Measurements from ENCODE around the gene CLCN3.
"Not testable (repeated sequence)": the region's sequence is repeated elsewhere in the genome, so short reads cannot be mapped to it uniquely, and the experiment has no call there.

Gene CLCN3

GRCh38 chr4:169716677-169717076 lies 96.3 kb downstream of the CLCN3 start:
- no peak for DNase-seq

- DNase-seq: no peak
These were observed 100.2 kb downstream of the CLCN3 start for GRCh38 chr4:169720529-169720928.

- DNase-seq: no peak
These were observed 103.0 kb downstream of the CLCN3 start for GRCh38 chr4:169723207-169723965.

- DNase-seq: no peak
These were observed 103.9 kb downstream of the CLCN3 start for GRCh38 chr4:169724260-169724659.

DNA sequence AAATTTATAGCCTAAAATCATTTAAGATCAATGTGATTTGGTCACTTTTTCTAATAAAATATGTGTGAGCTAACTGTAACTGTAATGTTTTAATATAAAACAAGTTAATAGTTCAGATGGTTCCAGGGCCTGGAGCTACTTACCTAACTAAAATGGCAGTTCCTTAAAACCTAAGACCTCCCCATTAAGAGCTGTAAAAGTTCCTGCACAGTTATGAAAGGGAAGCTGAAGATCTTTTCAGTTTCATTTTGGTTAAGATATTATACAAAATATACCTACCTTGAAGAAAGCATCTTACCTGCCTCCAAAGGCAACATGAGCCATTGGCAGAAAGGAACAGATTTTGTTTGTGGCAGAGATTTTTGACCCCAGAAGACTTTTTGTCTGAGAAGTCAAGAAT lies 107.2 kb downstream of the CLCN3 start:
- no peak for DNase-seq

GRCh38 chr4:169730564-169730963 lies 110.2 kb downstream of the CLCN3 start:
- DNase-seq: no peak

DNA sequence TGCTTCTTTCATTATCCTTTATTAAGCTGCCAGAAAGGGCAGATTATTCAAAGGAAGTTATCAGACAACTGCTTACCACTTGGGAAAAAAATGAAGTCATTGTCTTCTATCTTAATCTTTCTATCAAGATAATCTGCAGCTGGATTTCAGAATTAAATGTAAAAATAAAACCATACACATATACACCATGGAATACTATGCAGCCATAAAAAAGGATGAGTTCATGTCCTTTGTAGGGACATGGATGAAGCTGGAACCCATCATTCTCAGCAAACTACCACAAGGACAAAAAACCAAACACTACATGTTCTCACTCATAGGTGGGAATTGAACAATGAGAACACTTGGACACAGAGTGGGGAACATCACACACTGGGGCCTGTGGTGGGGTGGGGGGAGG lies 118.2 kb downstream of the CLCN3 start:
- not testable (repeated sequence) for DNase-seq

- no peak for DNase-seq
These were observed 121.2 kb downstream of the CLCN3 start for GRCh38 chr4:169741569-169741968.

- DNase-seq: no peak
These were observed 124.2 kb downstream of the CLCN3 start for GRCh38 chr4:169744601-169745000.

DNA sequence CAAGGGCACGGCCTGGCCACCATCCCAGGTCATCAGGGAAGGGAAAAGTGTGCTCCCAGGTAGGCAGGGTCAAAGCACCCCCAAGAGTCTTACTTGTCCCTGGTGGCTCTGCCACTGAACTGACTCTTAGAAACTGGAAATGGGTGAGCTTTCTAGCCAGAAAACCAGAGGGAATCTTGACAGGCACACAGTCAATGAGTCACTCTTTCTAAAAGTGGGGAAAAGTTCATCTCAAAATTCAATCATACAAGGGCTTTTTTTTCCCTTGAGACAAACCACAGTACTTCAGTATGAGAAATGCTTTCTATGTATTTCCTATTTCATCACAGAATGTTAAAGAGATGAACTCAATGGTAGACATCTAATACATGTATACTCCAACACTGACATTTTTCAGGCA lies 124.9 kb downstream of the CLCN3 start:
- no peak for DNase-seq

DNA sequence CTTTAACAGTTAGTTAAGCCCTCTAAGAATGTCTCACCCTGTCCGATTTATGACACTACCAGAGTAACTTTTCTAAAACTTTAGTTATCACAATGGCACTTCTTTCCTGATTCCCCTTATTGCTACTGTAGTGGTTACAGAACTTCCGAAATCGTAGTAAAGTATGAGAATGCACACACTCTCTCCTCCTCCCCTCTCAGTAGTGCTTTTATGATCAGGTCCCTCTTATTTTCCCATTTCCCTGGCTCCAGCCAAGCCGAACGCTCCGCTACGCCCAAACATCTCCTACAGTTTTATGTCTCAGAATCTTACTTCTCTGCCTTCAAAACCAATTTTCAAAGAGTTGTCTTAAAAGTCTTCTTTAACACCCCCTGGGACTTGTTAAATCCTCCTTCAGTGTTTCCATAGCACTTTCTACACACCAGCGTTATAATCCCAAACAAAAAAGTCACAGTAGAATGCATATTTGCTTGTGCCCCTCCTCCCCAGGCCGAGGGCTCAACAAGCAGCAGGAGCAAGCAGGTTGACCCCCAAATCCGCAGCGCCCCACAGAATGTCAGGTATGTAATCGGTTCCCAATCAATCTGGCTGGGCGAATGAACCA lies 136.7 kb downstream of the CLCN3 start:
- no peak for DNase-seq

GRCh38 chr4:169757575-169758184 lies 137.3 kb downstream of the CLCN3 start, which contains the start of gene HPF1:
Gene HPF1, minus strand, starts transcription at chr4:169757944. Its CDS starts 67 bp downstream, at chr4:169757877.
- DNase-seq: peak; percentile 81 to 95

DNA sequence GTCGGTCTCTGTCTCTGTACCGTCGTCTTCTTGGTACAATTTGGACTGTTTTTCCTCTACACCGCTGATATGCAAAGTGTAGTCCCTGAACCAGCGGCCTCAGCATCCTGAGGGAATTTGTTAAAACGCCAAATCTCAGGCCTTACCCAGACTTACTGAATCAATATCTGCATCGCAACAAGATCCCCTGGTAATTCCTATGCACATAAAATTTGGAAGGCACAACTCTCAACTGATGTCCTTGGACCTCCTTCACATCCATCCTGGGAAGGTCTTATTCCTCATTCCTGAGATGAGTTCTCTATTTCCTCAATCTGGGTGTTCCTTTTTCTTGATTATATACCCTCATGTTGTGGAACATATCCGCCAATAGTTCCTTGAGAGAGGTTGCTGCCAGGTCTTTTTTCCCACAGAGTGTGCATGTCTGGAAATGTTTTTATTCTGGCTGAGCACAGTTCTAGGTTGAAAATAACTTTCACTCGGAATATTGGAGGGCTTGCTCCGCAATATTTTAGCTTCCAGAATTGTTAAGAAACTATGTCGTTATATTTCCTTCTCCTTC lies 138.1 kb downstream of the CLCN3 start:
- no peak for DNase-seq

GRCh38 chr4:169761846-169762245 lies 141.5 kb downstream of the CLCN3 start:
- DNase-seq: no peak

DNA sequence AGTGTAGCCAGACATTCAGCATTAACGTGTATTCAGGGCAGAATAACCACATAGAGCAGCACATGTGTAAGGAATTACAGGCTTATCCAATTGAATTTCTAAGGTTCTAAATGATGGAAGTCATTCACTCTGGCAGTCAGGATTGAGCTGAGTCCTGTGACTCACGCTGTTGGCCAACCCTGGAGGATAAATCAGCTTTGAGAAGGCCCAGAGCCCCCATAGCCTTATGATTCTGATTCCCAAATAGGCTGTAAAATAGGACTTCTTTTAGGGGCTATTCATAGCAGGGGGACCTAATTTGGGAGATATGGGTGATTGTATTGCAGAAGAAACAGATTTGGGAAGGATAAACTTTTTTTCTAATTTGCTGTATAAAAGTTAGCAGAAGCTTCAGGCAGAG lies 145.5 kb downstream of the CLCN3 start:
- no peak for DNase-seq

GRCh38 chr4:169766741-169767140 lies 146.4 kb downstream of the CLCN3 start:
- no peak for DNase-seq

GRCh38 chr4:169768385-169768784 lies 148.0 kb downstream of the CLCN3 start:
- DNase-seq: no peak

DNA sequence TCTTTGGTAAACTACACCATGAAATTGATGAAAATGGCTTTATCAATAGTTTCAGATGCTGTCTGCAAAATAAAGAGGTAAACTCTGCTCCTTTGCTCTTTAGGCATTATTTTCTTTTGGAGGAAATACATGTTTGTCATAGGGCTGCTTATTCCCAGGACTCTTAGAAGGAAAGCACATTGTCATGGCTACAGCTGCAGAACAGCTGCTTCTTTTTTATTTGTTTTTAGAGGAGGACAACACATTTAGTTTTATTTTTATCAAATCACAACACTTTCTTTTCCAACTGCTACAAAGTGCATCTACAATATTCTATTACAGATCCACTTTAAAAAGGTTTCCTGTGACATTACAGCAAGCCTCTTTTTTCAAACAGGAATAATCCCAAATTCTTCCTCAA lies 150.0 kb downstream of the CLCN3 start:
- DNase-seq: no peak

- DNase-seq: not testable (repeated sequence)
These were observed 151.2 kb downstream of the CLCN3 start for GRCh38 chr4:169771556-169772080.

All from NCI-H446 (cell line).